Mesenchymal stem cell (in vitro differentiated cells and primary cell): ENCODE results near the gene APPL2.
"Not testable (repeated sequence)": the region's sequence is repeated elsewhere in the genome, so short reads cannot be mapped to it uniquely, and the experiment has no call there.

Experiments
- DNase-seq: peaks from one replicate; pipeline ENCODE4 v3.0.0-alpha.2; 2013
- H2AFZ ChIP-seq: one replicate; pipeline ENCODE4 v1.6.1; 2013; ENCODE audit warnings: low read depth, mild to moderate bottlenecking, control low read depth, inconsistent platforms, low read length, moderate library complexity
- H2AK5ac ChIP-seq: 2 replicates; pipeline ENCODE4 v1.6.1; 2013; ENCODE audit warnings: low read length, moderate library complexity, mild to moderate bottlenecking, inconsistent platforms; ENCODE audit not compliant: severe bottlenecking
- H2BK120ac ChIP-seq: one replicate; pipeline ENCODE4 v1.6.1; 2013; ENCODE audit warnings: low read depth, mild to moderate bottlenecking, inconsistent platforms, low read length, moderate library complexity
- H2BK12ac ChIP-seq, 2 experiments: one replicate each; pipeline ENCODE4 v1.6.1; 2013; ENCODE audit warnings: inconsistent platforms in 2 of 2, low read length in 2 of 2, mild to moderate bottlenecking in 2 of 2, moderate library complexity in 2 of 2, control low read depth in 1 of 2
- H2BK15ac ChIP-seq: one replicate; pipeline ENCODE4 v1.6.1; 2013; ENCODE audit warnings: mild to moderate bottlenecking, low read depth, inconsistent platforms; ENCODE audit not compliant: poor library complexity, severe bottlenecking
- H2BK5ac ChIP-seq: 2 replicates; pipeline ENCODE4 v1.6.1; 2013; ENCODE audit warnings: low read depth, mild to moderate bottlenecking, low read length, control low read depth, inconsistent platforms; ENCODE audit not compliant: poor library complexity, severe bottlenecking
- H3K14ac ChIP-seq, 2 experiments: one replicate each; pipeline ENCODE4 v1.6.1; 2013; ENCODE audit warnings: inconsistent platforms in 2 of 2, low read length in 2 of 2, control low read depth in 1 of 2, mild to moderate bottlenecking in 1 of 2, moderate library complexity in 1 of 2
- H3K18ac ChIP-seq, 2 experiments: one replicate each; pipeline ENCODE4 v1.6.1; 2013; ENCODE audit warnings: inconsistent platforms in 2 of 2, low read length in 2 of 2, control low read depth in 1 of 2, low read depth in 1 of 2, mild to moderate bottlenecking in 1 of 2
- H3K23ac ChIP-seq, 2 experiments: one replicate each; pipeline ENCODE4 v1.6.1; 2013; ENCODE audit warnings: inconsistent platforms in 2 of 2, low read length in 2 of 2, mild to moderate bottlenecking in 2 of 2, moderate library complexity in 2 of 2, control low read depth in 1 of 2
- H3K27ac ChIP-seq: 2 replicates; pipeline ENCODE4 v1.5.1; 2013; ENCODE audit warnings: mild to moderate bottlenecking, moderate library complexity, low read length, control low read depth, inconsistent platforms; ENCODE audit not compliant: poor library complexity, severe bottlenecking
- H3K27me3 ChIP-seq, 2 experiments: 2 replicates each; pipeline versions ENCODE4 v1.6.1 to v1.7.0; 2013; ENCODE audit warnings: low read length in 2 of 2, mild to moderate bottlenecking in 2 of 2, moderate library complexity in 2 of 2, control low read depth in 1 of 2, inconsistent platforms in 1 of 2; ENCODE audit not compliant: control insufficient read depth in 1 of 2, insufficient read depth in 1 of 2
- H3K36me3 ChIP-seq, 2 experiments: 2 replicates each; pipeline versions ENCODE4 v1.6.1 to v1.7.0; 2013; ENCODE audit warnings: low read length in 2 of 2, control low read depth in 1 of 2, inconsistent platforms in 1 of 2, low read depth in 1 of 2, mild to moderate bottlenecking in 1 of 2; ENCODE audit not compliant: insufficient read depth in 2 of 2, control insufficient read depth in 1 of 2
- H3K4ac ChIP-seq, 2 experiments: one replicate each; pipeline ENCODE4 v1.6.1; 2013; ENCODE audit warnings: inconsistent platforms in 2 of 2, low read length in 2 of 2, mild to moderate bottlenecking in 2 of 2, moderate library complexity in 2 of 2, control low read depth in 1 of 2, low read depth in 1 of 2
- H3K4me1 ChIP-seq: 2 replicates; pipeline ENCODE4 v1.6.1; 2013; ENCODE audit warnings: low read depth, low read length, control low read depth; ENCODE audit not compliant: control insufficient read depth, insufficient read depth
- H3K4me2 ChIP-seq: 2 replicates; pipeline ENCODE4 v1.6.1; 2013; ENCODE audit warnings: low read length, mild to moderate bottlenecking, inconsistent platforms; ENCODE audit not compliant: poor library complexity, severe bottlenecking
- H3K4me3 ChIP-seq, 2 experiments: 2 replicates each; pipeline versions ENCODE4 v1.5.1 to v1.7.0; 2013; ENCODE audit warnings: low read length in 2 of 2, mild to moderate bottlenecking in 2 of 2, control low read depth in 1 of 2, low read depth in 1 of 2; ENCODE audit not compliant: insufficient read depth in 1 of 2
- H3K79me1 ChIP-seq: replicated peaks from 2 replicates; pipeline ENCODE4 v1.6.1; 2013; ENCODE audit warnings: mild to moderate bottlenecking, control low read depth, low read length, inconsistent platforms; ENCODE audit not compliant: poor library complexity, severe bottlenecking
- H3K9ac ChIP-seq: 2 replicates; pipeline ENCODE4 v1.7.0; 2013; ENCODE audit warnings: mild to moderate bottlenecking, low read length, moderate library complexity
- H3K9me3 ChIP-seq: 2 replicates; pipeline ENCODE4 v1.7.0; 2013; ENCODE audit warnings: mild to moderate bottlenecking, low read length; ENCODE audit not compliant: control insufficient read depth
- H4K8ac ChIP-seq: one replicate; pipeline ENCODE4 v1.6.1; 2013; ENCODE audit warnings: inconsistent platforms, mild to moderate bottlenecking, low read length, moderate library complexity
- H4K91ac ChIP-seq: one replicate; pipeline ENCODE4 v1.6.1; 2013; ENCODE audit warnings: mild to moderate bottlenecking, low read length, inconsistent platforms
- WGBS: methylation state at CpG from one replicate; pipeline ENCODE4 v1.1.7; 2013; ENCODE audit warnings: mixed read lengths; 5-methylcytosine and 5-hydroxymethylcytosine counted together

APPL2 gene

DNA sequence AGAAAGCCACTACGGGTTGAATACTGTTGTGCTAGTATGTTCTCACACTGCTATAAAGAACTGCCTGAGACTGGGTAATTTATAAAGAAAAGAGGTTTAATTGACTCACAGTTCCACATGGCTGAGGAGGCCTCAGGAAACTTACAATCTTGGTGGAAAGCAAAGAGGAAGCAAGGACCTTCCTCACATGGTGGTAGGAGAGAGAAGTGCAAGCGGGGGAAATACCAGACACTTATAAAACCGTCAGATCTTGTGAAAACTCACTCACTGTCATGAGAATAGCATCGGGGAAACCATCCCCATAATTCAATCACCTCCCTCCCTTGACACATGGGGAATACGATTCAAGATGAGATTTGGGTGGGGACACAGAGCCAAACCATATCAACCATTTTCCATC is 20.5 kb upstream of the APPL2 start:
- H3K4me2 ChIP-seq, H2BK120ac ChIP-seq, H3K27me3 ChIP-seq, H2BK15ac ChIP-seq, H3K9me3 ChIP-seq, H4K8ac ChIP-seq, H3K4ac ChIP-seq, H3K4me1 ChIP-seq, H4K91ac ChIP-seq, H2AK5ac ChIP-seq, H3K23ac ChIP-seq, H3K36me3 ChIP-seq, H2BK12ac ChIP-seq, H3K79me1 ChIP-seq, H2AFZ ChIP-seq, H3K14ac ChIP-seq, H2BK5ac ChIP-seq: not testable (repeated sequence)
- Histone ChIP-seq H3K18ac (peak overlapping the region; percentile 37 to 42), H3K9ac (peak overlapping the region; percentile 70), H3K27ac (peak overlapping the region; percentile 62), H3K4me3 (peak overlapping the region in 1 of 2 experiments; percentile 5)
- WGBS: 54% methylated on average over 5 of the region's 5 CpGs
- peak; percentile 30 for DNase-seq

DNA sequence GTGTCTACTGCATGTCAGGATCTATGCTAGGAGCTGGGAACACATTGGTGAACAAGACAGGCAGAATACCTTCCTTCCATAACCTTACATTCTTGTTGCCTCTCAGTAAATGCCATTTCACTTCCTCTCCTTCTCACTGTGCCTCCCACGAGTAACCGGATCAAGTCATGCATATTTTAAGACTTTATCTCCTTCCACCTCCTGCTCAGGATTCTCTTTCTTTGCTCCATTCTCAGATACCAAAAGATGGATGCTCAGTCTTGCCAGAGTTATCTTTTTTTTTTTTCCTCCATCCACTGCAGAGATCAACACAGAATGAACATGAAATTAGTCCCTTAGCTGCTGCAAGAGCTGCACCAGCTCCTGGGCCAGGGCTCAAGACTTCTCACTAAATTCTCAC is 20.0 kb upstream of the APPL2 start:
- Histone ChIP-seq H3K23ac (no peak overlapping the region), H2BK5ac (no peak overlapping the region), H4K8ac (no peak overlapping the region), H3K18ac (no peak overlapping the region), H2BK120ac (no peak overlapping the region), H3K9me3 (no peaks in the 10 kb centered on the region), H3K14ac (no peak overlapping the region), H3K4me3 (no peak overlapping the region), H3K9ac (no peak overlapping the region), H3K4me2 (no peak overlapping the region), H2BK15ac (no peak overlapping the region), H2AFZ (no peak overlapping the region), H3K36me3 (no peaks in the 10 kb centered on the region), H3K27me3 (no peaks in the 10 kb centered on the region), H3K27ac (no peak overlapping the region), H3K79me1 (no peaks in the 10 kb centered on the region), H3K4me1 (peaks cover 8% of the 10 kb centered on the region), H2AK5ac (no peak overlapping the region), H2BK12ac (no peak overlapping the region), H3K4ac (no peak overlapping the region), H4K91ac (no peak overlapping the region)
- DNase-seq: no peak
- 34% methylated on average over 2 of the region's 2 CpGs for WGBS

GRCh38 chr12:105253866-105254513 is 18.0 kb upstream of the APPL2 start:
- peak overlapping the region; percentile 84 for H3K27ac ChIP-seq
- H2AK5ac ChIP-seq: peak overlapping the region; percentile 53
- peak overlapping the region; percentile 56 for H2BK120ac ChIP-seq
- peak overlapping the region; percentile 57 for H4K8ac ChIP-seq
- no peaks in the 10 kb centered on the region for H3K36me3 ChIP-seq
- no peak overlapping the region for H2BK15ac ChIP-seq
- H3K23ac ChIP-seq: no peak overlapping the region
- peak; percentile 73 for DNase-seq
- peak overlapping the region; percentile 52 to 58 for H3K18ac ChIP-seq
- peaks cover 8% of the 10 kb centered on the region for H3K4me1 ChIP-seq
- H3K27me3 ChIP-seq: no peaks in the 10 kb centered on the region
- no peaks in the 10 kb centered on the region for H3K79me1 ChIP-seq
- H2BK5ac ChIP-seq: peak overlapping the region; percentile 75
- H3K14ac ChIP-seq: no peak overlapping the region
- WGBS: 13% methylated on average over 3 of the region's 3 CpGs
- peak overlapping the region; percentile 65 for H4K91ac ChIP-seq
- H2BK12ac ChIP-seq: peak overlapping the region; percentile 46 to 51
- no peak overlapping the region for H2AFZ ChIP-seq
- no peak overlapping the region for H3K4me2 ChIP-seq
- H3K9me3 ChIP-seq: no peaks in the 10 kb centered on the region
- H3K9ac ChIP-seq: peak overlapping the region; percentile 70
- H3K4ac ChIP-seq: peak overlapping the region in 1 of 2 experiments; percentile 13
- no peak overlapping the region for H3K4me3 ChIP-seq

GRCh38 chr12:105252901-105253300 is 16.9 kb upstream of the APPL2 start:
- Histone ChIP-seq H3K14ac (no peak overlapping the region), H3K9ac (peak overlapping the region; percentile 11)

More at GRCh38 chr12:105252901-105253300, 16.9 kb upstream of the APPL2 start:
- no peaks in the 10 kb centered on the region for H3K9me3 ChIP-seq
- DNase-seq: no peak
- H2AK5ac ChIP-seq: no peak overlapping the region
- no peaks in the 10 kb centered on the region for H3K79me1 ChIP-seq
- no peak overlapping the region for H4K8ac ChIP-seq
- H2AFZ ChIP-seq: no peak overlapping the region
- no peak overlapping the region for H2BK5ac ChIP-seq
- peak overlapping the region in 1 of 2 experiments; percentile 38 for H3K4me3 ChIP-seq
- no peak overlapping the region for H3K18ac ChIP-seq
- H3K27me3 ChIP-seq: no peaks in the 10 kb centered on the region
- no peak overlapping the region for H2BK15ac ChIP-seq
- 93% methylated on average over 5 of the region's 5 CpGs for WGBS
- no peak overlapping the region for H4K91ac ChIP-seq
- no peak overlapping the region for H3K4ac ChIP-seq
- peaks cover 8% of the 10 kb centered on the region for H3K4me1 ChIP-seq
- no peaks in the 10 kb centered on the region for H3K36me3 ChIP-seq
- H3K23ac ChIP-seq: no peak overlapping the region
- no peak overlapping the region for H3K4me2 ChIP-seq
- H3K27ac ChIP-seq: no peak overlapping the region
- no peak overlapping the region for H2BK120ac ChIP-seq
- no peak overlapping the region for H2BK12ac ChIP-seq
